Fibroblast of villous mesenchyme (primary cell): ENCODE data around the gene NFKBIZ. TPM values are rescaled to one million over a fixed set of nuclear protein-coding genes. Genes with fewer than 3 reads are reported as not detected.
"Not testable (repeated sequence)": the region's sequence is repeated elsewhere in the genome, so short reads cannot be mapped to it uniquely, and the experiment has no call there.

Experiments used
- DNase-seq: peaks from one replicate; pipeline ENCODE4 v3.0.0-alpha.2; 2010; ENCODE audit warnings: low read depth
- H3K4me3 ChIP-seq: 2 replicates; pipeline ENCODE4 v1.5.1; 2011; ENCODE audit warnings: low read depth, mild to moderate bottlenecking, low read length
- CTCF ChIP-seq: IDR thresholded peaks from 2 replicates; pipeline ENCODE4 v1.5.1; 2012; ENCODE audit warnings: low read depth, mild to moderate bottlenecking, low read length; ENCODE audit not compliant: insufficient read depth
- total RNA-seq: library from RNA; depleted of rRNA; stranded (reverse); fragments of >200 nt; gene quantifications from 2 replicates; pipeline ENCODE4 v1.2.3, GENCODE V29; 2012

Gene NFKBIZ
- total RNA-seq, 1 donor: 108 TPM

DNA sequence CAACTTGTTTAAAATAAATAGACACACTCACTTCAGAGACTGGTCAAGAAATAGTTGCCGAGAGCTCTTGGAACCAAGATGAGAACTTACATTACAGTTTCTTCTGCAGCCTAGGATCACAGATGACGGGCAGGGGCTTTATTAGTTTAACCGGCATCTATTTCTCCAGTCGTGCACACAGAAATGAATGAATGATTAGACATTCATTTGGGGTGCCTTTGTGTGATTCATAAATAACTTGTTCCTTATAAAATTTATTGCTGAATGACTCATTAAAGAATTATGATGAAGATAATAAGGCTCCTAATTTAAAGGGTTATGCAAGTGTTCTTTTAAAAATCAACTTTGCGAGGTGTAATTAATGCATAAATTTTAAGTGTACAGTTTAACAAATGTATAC lies 20.8 kb downstream of the NFKBIZ start:
- no peak overlapping the region for H3K4me3 ChIP-seq
- TF ChIP-seq CTCF: no peak
- DNase-seq: no peak

DNA sequence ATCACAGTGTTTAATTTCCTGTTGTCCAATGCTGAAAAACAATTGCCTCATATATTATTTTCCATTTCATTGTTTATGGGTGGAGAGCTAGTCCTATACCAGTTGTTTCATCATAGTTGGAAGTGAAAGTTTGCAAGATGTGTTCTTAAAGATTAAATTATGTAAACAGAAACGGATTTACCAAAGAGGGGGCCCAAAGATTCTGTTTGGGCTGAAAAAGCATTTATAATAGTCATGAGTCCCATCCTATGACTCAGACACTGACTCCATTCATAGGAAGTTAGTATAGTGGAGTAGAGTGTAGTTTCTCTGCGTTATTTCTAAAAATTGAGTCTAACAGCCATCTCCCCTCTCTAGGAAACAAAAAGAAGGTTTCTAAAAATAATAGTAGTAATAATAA lies 24.3 kb downstream of the NFKBIZ start:
- peak; percentile 93 for DNase-seq
- H3K4me3 ChIP-seq: no peak overlapping the region
- TF ChIP-seq CTCF: no peak

GRCh38 chr3:101876142-101876541 lies 26.8 kb downstream of the NFKBIZ start:
- no peak for TF ChIP-seq CTCF
- no peak for DNase-seq

DNA sequence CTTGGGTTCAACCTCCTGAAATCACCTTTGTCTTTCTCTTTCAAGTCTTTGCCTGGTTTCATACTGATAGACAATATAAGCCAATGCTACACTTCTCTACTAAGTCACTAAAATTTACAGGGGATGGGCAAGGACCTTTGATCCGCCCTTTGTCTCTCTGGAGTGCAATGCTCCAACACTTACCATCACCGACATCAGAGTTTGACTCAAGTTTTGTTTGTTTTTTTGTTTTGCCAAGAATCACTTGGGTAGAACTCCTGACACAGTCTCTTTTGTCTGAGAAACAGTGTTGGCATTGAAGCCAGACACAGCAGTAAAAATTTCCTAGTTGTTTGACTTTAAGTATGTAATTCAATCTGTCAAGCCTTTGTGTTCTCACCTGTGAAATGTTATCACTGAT lies 29.3 kb downstream of the NFKBIZ start:
- DNase-seq: no peak
- no peak overlapping the region for H3K4me3 ChIP-seq
- no peak for TF ChIP-seq CTCF

More at GRCh38 chr3:101876142-101876541, 26.8 kb downstream of the NFKBIZ start:
- no peak overlapping the region for H3K4me3 ChIP-seq

- H3K4me3 ChIP-seq: no peak overlapping the region
- DNase-seq: no peak
- no peak for TF ChIP-seq CTCF
Measured at GRCh38 chr3:101879102-101879501, 29.8 kb downstream of the NFKBIZ start.

GRCh38 chr3:101879623-101880284 lies 30.4 kb downstream of the NFKBIZ start:
- TF ChIP-seq CTCF: no peak
- no peak for DNase-seq
- H3K4me3 ChIP-seq: no peak overlapping the region

DNA sequence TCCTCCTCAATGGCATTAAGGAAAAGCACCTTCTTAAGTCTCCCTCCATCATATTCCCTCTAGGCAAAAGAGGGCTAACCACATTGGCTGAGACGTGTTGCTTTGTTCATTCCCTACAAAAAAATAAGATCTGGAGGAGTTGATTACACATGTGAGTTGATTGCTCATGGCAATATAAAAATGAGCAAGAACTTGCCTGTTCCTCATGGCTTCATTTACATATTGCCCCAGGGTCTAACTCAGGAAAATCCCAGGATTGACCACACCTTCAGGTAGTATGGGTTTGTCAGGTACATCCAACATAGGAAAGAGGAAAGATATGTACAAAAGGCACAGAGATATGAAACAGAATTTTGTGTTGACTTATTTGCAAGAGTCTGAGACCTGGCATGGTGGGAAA lies 35.5 kb downstream of the NFKBIZ start:
- no peak for DNase-seq
- H3K4me3 ChIP-seq: no peak overlapping the region
- no peak for TF ChIP-seq CTCF

GRCh38 chr3:101885584-101885983 lies 36.3 kb downstream of the NFKBIZ start:
- not testable (repeated sequence) for H3K4me3 ChIP-seq, DNase-seq
